Measurements from ENCODE around the gene ALOX12B.

The ALOX12B gene

DNA sequence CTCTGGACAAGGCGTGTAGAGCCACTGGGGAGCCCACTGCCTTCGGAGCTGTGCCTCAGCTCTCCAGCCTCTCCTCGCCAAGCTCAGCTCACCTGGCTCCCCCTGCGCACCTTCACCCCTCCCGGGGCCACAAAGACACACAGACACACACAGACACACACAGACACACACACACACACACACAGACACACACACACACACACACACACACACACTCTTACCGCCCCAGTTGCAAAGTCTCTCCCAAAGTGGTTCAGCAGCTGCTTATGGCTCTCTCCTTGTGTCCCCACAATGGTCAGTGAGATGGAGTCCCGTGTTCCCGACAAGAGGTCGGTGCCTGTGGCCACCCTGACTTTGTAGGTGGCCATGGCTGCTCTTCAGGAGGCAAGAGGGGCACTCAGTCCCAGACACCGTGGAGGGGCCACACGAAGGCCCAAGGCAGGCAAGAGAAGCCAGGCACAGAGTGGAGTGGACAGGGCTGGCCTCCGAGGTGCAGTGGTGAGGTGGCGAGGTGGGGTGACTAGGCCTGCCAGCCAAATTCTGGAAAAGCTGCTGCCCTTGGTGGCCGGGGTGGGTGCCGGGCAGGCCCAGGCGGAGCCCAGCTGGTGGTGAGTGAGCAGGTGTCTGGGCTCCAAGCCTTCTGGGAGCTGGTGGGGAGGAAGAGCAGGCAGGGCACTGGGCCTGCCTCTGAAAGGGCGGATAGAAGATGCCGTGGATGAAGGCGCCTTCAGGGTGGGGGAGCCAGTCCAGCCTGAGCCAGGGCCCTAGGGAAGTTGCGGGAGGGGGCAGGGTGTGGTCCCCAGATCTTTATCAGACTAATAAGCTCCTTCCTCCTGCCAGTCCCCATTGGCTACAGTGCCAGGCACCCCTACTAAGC, at the start of gene ALOX12B:
Gene ALOX12B (minus strand): TSS at position 642 of the 877 bp plus-strand sequence. CDS start 274 bp downstream, at position 368.
- DNase-seq (ENCODE audit: low spot score), result no peak

DNA sequence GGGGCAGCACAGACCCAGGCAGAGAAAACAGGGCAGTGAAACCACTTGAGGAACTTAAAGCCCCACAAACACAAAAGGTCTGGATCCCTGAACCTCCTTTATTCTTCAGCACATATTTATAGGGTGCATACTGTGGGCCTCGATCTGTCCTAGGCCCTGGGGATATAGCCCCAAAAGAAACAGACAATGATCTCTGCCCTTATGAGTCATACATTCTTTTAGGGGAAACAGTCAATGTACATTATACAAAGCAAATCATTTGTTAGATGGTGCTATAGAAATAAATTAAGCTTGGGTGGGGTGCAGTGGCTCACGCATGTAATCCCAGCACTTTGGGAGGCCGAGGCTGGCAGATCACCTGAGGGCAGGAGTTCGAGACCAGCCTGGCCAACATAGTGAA, 46.4 kb upstream of the ALOX12B start:
- no peak for DNase-seq (ENCODE audit: low spot score)

DNA sequence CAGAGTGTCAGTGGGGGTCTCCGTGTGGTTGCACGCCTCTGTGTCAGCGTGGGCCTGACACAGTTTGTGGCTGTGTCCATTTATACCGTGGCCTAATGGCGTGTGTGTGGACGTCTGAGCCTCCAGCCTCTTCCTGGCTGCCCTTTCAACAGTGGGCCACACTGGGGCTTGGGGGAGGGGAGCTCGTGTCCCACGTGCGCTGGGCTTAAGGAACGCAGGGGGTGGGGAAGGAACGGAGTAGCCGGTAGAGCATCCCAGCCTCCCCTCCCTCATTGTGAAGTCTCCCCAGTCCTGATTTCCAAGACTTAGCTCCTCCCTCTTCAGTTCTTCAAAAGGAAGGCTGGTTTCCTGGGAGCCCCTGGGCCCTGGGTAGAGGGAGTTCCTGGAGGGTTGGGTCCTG, 45.9 kb upstream of the ALOX12B start:
- no peak for DNase-seq (ENCODE audit: low spot score)

DNA sequence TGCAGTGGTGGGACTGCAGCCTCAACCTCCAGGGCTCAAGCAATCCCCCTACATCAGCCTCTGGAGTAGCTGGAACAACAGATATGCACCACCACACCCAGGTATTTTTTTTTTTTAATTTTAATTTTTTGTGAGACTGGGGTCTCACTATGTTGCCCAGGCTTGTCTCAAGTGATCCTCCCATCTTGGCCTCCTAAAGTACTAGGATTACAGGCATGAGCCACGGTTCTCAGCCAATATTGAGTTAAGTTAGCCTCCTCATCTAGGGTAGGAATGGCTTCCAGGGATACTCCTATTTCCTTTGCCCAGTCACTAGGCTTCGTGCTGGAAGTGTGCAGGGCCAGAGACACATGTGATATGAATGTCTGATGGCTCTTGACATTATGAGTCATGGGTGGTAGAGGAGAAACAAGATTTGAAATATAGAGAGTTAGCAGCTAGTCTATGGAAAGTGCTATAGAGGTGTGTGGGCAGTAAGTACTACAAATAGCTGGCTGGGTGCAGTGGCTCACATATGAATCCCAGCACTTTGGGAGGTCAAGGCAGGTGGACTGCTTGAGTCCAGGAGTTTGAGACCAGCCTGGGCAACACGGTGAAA, 44.4 kb upstream of the ALOX12B start:
- DNase-seq (ENCODE audit: low spot score), result peak; percentile 38

DNA sequence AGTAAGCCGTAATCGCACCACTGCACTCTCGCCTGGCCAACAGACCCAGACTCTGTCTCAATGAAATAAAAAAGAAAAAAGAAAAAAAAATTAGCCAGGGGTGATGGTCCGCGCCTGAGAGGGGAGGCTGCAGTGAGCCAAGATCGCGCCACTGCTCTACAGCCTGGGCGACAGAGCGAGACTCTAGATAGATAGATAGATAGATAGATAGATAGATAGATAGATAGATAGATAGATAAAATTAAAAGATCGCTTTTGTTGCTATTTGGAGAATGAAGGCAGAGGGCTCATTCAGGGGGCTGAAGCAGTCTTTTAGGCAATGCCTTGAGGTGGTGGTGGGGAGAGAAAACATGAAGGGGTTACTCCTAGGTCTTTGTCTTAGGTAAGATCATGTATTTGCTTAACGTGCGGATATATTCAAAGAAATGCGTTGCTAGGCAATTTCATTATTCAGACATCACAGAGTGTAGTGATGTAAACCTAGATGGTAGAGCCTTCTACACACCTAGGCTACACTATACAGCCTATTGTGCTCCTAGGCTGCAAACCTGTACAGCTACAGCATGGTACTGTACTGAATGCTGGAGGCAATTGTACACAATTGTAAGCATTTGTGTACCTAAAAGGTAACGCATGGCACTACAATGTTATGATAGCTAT, 40.7 kb upstream of the ALOX12B start:
- DNase-seq (ENCODE audit: low spot score), result no peak

DNA sequence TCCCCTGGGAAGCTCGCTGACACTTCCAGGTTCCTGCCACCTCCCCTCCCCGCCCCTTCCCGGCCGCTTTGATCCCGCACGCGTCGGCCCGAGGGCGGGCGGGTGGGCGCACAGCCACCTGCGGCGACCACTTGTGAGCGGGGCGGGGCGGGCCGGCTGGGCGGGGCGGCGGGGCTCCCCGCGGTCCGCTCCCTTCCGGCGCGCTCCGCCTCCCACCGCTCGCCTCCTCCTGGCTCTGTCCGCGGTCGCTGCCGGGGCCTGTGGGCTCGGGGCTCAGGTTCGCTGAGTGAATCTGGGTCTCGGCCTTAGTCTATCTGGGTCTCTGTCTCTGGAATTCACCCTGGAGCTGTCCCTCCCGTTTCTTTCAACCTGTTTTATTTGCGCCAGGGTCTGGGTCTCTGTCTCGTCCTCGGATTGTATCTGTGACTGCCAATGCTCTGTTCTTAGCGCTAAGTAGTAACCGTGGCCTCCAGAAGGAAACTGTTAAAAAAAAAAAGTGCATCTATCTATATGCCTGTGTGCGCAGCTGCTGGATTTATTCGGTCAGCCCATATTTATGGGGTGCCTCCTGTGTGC, 39.1 kb upstream of the ALOX12B start:
- DNase-seq (ENCODE audit: low spot score), result peak; percentile 26

DNA sequence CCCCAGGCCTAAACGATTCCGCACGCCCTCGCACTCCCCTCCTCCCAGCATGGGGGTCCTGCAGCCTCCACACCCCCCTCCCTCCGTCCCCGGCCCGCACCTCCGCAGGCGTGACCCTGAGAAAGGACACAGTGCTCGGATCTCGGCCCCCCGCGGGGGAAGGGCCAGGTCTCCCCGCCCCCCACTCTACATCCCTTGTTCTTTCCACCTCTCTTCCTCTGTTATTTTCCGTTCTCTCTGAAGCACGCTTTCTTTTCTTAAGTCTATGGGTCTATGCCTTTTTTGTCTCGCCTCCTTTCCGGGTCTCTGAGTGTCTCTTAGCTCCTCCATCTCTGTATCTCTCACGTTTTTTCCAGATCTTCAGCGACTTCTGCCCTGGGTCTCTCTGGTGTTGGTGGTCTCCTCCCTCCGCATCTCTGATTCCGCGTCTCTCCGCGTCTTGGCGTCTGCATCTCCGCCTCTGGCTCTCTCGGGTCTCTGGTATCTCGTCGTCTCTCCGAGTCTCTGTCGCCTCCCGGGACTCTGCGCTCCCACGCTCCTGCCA, 38.5 kb upstream of the ALOX12B start:
- DNase-seq (ENCODE audit: low spot score), result no peak

DNA sequence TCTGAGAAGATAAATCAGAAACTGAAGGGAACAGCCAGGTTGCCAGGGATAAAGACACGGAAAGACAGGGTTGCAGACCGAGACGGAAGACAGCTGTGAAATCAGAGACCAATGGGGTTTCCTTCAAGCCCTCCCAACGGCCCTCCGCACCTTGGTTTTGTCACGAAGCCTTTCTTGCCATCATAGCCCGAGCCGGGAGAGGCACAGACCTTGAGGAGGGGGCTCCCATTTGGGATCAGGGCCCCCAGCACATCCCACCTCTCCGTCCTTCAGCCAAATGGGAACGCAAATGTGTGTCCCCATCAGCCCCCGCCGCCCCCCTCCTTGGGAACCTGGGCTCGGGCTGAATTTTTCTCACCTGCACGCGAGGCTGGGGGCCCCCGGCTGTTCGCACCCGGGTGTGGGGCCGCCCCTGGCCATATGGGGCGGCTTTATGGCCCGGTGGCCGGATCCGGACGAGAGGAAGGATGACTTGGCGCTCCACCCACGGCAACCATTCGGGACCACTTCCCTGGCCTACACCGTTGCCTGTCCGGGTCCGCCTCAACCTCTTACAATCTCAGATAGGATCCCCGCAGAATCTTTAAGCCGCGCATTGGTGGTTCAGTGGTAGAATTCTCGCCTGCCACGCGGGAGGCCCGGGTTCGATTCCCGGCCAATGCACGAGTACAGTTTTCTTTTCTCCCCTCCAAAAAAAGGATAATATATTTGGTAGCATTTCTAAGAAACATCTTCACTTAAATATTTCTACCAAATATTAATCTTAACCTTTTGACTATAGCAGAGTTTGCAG, 37.8 kb upstream of the ALOX12B start:
- peak; percentile 72 for DNase-seq (ENCODE audit: low spot score)

DNA sequence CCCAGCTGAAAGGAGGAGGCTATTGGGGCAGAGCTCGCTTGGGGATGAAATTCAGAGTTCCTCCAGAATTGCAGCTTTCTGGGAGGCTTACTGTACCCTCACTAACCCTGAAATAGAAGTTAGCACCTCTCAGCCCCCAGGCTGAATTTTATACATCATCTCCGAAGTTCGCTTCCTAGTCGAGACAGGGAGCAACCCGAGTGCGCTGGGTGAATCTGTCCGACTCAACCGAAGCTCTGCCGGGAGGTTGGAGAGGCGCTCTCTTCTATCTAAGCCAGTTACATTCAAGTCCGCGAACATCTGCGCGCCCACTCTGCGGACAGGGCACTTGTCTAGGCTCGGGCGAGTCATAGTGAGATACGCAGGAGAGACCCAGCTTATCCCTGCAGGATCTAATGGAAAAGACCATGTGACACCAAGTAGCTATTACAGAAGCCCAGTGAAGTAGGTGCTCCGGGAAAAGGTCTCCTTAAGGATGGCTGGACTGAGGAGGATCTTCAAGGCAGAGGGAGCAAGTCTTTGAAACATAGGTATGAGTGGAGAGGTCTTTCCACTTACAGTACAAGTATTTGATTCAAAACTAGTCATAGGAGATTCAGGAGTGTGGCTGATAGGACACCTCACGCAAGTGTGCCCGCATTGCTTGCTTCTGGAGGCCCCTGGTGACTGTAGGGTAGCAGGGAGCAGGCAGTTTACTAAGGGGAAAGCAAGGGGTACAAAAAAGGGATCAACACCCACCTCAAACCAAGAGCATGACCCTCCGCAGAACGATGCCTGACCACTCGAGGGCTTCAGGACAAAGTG, 37.0 kb upstream of the ALOX12B start:
- DNase-seq (ENCODE audit: low spot score), result no peak

DNA sequence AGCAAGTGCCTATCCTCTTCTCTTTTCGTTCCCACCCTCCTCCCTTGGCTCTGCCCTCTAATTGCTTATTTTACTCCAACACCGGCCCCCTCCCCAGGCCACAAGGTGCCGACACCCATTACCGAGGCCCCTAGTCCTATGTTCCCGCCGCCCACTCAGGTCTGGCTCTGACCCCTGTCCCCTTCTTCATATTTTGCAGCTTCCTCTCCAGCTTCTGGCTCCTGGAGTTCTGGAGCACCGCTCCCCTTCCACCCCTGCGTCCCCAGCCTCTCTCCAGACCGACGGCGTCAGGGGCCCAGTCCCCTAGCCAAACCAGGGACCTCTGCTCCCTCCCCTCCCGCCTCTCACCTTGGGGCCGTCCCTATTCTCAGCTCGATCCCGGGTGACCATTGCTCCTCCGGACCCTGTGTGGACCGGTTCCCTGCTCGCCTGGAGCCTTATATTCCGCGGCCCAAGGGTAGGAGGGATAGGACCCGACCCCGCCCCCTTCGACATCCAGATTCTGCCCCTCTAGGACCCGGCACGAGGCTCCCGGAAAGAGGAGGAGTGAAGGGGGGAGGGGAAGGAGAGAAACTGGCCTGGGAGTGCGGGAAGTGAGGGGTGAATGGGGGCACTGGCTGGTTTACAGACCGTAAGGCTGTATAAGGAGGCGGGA, 36.3 kb upstream of the ALOX12B start, which contains the start of gene HES7:
Gene HES7 (minus strand): TSS at position 412 of the 655 bp plus-strand sequence. CDS start 22 bp downstream, at position 390.
- DNase-seq (ENCODE audit: low spot score), result no peak

DNA sequence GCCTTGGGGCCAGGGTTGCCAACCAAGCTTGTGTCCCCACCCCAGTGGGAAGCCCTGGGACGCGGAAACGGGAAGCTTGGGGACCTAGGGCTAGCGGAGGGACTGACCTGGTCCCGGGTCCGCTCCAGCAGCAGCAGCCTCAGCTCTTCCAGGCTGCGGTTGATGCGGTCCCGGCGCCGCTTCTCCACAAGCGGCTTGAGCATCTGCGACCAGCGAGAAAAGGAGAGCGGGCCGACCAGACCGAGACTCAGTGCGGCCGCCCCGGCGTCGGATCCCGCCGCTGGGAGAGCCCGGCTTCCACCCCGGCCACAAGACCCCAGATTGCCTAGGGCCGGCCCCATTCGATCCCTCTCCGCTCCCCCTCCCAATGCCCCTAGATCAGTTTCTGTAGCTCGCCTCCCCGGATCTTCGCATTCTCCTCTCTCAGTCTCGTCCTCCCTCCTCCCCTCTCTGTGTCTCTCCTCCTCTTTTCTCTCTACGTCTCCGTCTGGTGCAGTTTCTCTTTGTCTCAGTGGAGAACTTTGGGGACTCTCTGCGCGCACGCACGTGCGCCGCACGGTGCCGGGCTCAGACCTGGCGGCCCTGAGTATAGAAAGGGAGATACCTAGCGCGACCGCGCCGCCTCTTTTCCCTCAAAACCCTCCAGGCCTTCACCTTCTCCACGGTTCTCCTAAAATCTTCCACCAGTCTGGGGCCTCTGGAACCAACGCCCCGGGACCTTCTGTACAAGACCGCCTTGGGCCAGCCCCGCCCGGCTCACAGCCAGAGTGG, 35.6 kb upstream of the ALOX12B start:
- DNase-seq (ENCODE audit: low spot score), result no peak

DNA sequence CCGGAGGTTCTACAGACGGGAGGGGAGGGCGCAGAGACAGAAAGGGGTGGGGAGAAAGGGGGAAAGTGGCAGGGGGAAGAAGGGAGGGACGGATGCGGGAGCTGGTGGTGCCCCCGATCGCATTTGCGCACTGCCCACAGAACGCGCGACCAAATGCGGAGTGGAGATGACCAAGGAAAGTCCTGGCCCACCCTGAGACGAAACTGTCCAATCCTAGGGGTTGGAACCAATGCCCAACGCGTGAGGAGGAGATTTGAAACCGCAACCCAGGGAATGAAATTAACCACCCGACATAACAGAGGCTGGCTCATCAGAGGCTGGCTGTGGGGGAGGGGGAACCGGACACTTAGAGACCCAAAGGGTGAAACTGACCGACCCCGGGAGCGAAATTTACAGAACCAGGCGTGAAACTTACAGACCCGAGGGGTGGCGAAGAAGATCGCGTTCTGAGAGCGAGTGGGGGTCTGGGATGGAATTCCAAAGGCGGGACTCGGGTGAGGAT, 35.0 kb upstream of the ALOX12B start:
- peak; percentile 22 for DNase-seq (ENCODE audit: low spot score)

DNA sequence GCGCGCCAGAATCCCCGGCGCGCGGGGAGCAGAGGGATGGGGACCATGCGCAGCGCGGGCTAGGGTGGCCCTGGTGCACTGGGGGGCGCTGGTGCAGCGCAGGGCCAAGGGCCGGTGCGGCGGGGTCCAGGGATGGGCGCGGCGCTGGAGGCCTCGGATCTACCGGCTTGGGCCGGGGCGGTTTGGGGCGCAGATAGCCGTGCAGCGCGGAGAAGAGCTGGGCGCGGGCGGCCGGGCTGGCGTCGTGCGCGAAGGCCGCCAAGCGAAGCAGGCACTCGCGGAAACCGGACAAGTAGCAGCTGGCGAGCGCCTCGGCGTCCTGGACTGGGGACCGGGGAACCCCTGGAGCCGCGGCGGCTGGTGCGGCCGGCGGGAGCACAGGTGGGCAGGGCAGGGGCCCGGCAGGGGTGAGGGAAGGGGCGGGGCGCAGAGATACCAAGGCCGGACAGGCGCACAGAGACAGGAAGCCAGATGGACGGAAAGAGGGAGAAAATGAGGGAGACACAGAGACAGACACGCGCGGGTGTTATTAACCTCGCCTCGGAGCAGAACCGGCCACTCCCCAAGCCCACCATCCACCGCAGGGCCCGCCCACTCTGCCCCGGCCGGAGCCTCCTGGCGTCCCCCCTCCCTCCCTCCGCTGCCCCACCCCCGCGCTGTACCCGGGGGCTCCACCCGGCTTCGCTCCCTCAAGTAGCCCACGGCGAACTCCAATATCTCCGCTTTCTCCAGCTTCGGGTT, 34.3 kb upstream of the ALOX12B start:
- peak; percentile 57 for DNase-seq (ENCODE audit: low spot score)

DNA sequence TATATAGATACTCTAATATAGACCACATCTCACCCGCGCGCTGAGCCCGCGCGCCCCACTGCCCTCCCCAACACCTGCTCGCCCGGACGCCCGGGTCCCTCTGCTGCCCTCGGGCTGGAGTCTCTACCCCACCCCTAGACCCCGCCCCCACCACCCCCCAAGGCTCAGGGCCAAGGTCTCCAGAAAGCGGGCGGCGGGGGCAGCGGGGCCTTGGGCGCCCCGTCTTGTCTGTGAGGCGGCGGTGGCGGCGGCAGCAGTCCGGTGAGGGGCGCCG, 33.8 kb upstream of the ALOX12B start:
- DNase-seq (ENCODE audit: low spot score), result no peak

DNA sequence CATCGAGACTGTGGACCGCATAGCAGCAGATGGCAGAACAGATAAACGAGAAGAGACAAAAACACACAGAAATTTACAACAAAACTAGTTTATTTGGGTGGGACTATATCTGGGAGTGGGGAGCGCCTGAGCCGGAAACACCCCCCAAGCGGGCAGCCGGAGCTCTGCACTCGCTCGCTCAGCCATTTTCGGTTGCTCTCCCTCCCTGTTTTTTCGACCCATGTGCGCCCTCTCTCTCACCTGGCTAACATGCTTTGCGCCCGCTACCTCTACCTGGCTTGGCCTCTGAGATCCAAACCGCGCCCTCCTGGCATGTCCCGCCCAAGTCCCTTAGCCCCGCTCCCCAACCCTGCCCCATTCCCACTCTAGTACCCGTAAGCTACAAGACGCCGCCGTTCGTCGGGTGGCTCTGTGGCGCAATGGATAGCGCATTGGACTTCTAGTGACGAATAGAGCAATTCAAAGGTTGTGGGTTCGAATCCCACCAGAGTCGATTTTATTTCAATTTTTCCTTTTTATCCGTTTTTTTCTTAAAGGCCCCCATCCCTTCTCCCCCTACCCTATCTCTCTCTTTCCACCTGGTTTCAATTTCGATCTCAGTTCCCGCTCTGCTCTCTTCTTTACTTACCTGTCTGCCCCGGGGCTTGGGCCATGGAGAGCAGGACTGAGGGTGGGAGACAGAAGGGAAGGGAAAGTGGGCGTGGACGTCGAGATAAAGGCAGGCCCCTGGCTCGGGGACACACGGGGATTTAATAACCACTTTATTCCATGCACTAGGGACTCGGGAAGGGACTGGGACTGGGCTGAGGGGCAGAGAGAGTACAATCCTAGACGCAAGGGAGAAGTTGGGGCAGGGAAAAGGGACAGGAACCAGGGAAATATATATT, 33.2 kb upstream of the ALOX12B start:
- peak; percentile 72 for DNase-seq (ENCODE audit: low spot score)

DNA sequence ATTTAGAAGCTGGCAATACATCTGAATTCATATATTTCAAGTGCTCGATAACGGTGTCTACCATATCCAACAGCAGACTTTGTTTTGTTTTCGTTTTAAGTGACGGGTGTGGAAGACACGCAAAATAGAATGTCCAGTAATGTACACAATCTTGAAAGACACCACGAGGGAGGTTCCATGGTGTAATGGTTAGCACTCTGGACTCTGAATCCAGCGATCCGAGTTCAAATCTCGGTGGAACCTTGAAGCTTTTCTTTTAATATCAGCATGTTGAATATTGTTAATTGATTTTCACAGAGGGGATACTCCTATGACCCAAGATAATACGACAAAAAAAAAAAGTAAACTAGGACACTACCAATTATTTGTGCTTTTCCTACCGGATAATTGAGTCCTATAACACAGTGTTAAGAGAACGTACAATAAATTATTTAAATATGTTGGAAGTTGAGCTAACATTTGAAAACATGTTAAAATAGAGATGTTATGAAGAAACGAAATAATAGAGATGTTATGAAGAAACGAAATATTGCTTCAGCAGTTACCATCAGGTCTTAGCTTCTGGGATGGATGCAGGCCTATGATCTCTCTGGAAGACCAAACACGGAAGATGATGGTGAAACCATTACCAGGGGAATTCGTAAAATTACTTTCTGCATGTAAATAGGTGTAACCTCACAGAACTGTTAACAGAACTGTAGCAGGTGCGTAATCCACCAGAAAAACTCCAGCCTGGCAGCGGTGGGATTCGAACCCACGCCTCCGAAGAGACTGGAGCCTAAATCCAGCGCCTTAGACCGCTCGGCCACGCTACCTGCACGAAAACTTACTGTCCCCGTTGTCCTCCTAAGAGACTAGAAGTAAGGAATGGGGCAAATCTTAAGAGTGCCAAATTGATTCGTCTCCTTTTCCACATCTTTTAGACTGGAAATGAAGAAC, 32.3 kb upstream of the ALOX12B start:
- peak; percentile 91 for DNase-seq (ENCODE audit: low spot score)
